WI38 (cell line): ENCODE data around the gene EPAS1.

Source experiments
- H3K4me3 ChIP-seq: 2 replicates; pipeline ENCODE4 v1.5.1; 2011; ENCODE audit warnings: low read depth, mild to moderate bottlenecking, control low read depth, low read length
- TF ChIP-seq, protein P1 (sequence below): IDR thresholded peaks from 2 replicates; pipeline ENCODE4 v1.5.1; 2012; ENCODE audit warnings: low read depth, mild to moderate bottlenecking, control low read depth, low read length

Gene EPAS1

DNA sequence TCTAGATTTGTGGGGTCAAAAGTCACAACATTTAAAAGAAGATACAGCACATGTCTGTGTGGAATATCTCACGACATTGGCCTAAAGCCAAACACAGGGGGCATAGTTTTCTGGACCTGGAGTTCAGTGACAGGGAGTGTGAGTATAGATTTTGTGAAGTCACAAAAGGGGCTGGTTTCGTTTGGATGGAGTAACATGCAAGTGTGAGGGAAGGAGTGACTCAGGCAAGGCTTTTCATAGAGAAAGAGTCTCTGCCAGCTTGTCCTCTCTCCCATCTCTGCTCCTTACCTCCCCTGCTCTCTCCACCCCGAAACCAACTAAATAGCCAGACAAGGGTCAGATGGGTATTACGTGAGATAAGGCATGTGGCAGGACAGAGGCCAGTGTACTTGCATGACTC, 3.7 kb upstream of the EPAS1 start:
- no peak overlapping the region for H3K4me3 ChIP-seq
- TF ChIP-seq, protein P1, sequence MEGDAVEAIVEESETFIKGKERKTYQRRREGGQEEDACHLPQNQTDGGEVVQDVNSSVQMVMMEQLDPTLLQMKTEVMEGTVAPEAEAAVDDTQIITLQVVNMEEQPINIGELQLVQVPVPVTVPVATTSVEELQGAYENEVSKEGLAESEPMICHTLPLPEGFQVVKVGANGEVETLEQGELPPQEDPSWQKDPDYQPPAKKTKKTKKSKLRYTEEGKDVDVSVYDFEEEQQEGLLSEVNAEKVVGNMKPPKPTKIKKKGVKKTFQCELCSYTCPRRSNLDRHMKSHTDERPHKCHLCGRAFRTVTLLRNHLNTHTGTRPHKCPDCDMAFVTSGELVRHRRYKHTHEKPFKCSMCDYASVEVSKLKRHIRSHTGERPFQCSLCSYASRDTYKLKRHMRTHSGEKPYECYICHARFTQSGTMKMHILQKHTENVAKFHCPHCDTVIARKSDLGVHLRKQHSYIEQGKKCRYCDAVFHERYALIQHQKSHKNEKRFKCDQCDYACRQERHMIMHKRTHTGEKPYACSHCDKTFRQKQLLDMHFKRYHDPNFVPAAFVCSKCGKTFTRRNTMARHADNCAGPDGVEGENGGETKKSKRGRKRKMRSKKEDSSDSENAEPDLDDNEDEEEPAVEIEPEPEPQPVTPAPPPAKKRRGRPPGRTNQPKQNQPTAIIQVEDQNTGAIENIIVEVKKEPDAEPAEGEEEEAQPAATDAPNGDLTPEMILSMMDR: no peak

DNA sequence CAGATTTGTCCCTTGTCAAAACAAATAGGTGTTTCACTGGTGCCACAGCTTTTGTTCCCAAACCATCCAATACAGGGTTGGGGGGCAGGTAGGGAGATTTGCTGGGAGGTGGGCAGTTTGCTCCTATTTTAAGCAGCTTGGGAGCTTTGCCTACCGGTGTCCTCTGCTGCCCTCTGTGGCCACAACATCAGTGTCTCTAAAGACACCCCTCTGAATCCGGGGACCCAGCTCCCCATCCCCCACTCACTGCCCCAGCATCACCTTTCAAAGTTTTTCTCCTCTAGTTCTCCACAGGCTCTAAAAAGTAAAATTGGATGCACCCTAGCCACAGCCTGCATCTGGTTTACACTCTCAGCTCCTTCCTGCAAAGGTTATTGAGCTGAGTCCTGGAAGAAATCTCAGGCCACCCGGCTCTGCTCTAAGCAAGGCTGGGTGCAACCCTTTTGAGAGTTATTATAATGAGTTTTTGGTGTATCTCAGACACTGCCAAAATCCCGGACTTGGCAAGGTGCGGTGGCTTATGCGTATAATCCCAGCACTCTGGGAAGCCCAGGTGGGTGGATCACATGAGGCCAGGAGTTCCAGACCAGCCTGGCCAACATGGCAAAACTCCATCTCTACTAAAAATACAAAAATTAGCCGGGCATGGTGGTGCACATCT, 2.9 kb upstream of the EPAS1 start:
- TF ChIP-seq, protein P1: peak; percentile 20; the same call in 1 of the 2 replicates
- no peak overlapping the region for H3K4me3 ChIP-seq

DNA sequence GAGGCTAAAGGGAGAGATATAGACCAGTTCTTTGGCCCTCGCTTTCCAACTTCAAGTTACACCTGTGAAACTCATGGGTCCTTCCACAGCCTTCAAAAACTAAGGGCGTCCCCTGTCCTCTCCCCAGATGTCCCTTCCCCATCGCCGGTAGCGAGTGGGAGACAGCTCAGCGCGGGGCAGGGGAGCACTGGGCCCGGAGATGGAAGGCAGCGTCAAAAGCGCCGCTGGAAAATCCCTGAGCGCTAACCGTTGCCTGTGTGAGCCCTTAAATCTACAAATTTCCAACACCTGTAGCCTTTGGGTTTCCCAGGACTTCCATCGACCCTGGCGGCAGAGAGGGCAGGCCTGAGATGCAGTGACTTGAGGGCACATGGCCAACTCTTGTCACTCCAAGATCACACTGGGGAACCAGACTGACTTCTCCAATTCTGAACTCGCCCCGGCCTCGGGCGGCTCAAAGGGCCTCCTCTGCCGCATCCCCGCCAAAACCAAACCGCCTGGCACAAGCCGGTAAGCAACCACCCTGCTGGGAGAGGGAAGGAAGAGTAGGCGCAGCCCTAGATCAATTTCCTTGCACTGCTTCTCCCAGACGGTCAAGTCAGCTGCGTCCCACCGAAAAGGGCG, 879 bp upstream of the EPAS1 start:
- peak overlapping the region; percentile 59 for H3K4me3 ChIP-seq
- TF ChIP-seq, protein P1: no peak

DNA sequence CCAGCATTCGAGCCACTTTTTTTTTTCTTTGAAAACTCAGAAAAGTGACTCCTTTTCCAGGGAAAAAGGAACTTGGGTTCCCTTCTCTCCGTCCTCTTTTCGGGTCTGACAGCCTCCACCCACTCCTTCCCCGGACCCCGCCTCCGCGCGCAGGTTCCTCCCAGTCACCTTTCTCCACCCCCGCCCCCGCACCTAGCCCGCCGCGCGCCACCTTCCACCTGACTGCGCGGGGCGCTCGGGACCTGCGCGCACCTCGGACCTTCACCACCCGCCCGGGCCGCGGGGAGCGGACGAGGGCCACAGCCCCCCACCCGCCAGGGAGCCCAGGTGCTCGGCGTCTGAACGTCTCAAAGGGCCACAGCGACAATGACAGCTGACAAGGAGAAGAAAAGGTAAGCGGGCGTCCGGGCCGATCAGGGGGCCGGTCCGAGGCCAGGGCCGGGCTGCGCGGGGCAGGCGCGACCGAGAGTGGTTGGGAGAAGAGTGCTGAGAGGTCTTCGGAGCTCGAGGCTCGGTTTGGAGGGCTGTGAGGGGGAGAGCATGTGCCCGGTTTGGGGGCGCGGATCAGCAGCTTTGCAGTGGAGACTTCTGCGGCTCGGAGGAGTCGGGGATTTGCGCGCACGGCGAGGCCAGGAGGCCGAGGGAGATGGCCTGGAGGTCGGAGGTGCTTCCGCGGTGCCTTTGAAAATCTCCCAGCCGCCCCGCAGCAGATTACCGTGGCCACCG, 502 bp downstream of the EPAS1 start:
- H3K4me3 ChIP-seq: peak overlapping the region; percentile 97
- TF ChIP-seq, protein P1: no peak

DNA sequence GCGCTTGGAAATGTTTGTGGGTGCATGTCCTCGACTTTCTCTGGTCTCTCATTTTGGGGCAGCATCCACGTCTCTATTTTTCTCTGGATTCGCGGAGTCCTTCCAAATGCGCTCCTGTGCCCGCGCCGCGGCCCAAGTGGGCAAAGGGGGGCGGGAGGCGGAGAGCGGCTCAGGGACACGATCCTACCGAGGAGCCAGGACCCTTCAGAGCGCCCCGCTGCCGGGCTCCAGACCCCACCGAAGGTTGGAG, 990 bp downstream of the EPAS1 start:
- H3K4me3 ChIP-seq: peak overlapping the region; percentile 97
- TF ChIP-seq, protein P1: no peak

DNA sequence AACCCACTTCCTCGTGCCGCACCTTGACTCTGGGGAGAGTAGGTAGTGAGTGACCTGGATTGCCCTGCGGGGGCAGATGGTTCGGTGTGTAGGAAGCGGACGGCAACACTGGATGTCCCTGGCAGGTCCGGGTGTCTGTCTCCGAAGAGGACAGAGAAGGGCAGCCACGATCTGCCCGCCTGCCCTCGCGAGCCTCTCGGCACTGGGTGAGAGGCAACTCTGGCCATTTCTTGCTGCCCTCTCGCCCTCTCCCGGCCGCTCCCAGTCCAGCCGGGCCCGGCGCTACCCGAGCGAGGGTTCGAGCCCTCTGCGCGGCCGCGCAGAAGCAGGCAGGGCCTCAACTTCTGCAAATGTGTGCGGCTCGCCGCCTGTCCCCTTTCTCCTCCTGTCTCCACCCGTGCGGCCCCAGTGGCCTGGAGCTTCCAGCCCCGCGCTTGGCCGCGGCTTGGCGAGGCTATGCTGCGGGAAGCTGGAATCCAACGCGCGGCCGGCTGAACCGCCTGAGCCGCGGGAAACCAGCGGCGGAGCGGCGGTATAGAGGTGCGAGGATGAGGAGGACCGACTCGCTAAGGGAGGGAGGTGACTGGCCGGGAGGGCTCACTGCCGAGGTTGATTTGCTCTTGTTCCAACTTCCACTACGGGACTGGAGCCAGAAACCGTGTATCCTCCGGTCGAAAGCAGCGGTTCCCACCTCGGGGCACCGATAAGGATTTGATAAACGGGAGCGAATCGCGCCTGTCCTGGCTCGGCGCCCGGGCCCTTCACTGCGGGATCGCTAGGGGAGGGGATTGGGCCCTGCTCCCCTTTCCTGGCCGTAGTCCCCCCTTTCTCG, 1.5 kb downstream of the EPAS1 start:
- TF ChIP-seq, protein P1: peak; percentile 19; the same call in 1 of the 2 replicates

More for the DNA sequence above, 1.5 kb downstream of the EPAS1 start:
- peak overlapping the region; percentile 97 for H3K4me3 ChIP-seq
